Measurements from ENCODE around the gene SORCS2.

Gene SORCS2

DNA sequence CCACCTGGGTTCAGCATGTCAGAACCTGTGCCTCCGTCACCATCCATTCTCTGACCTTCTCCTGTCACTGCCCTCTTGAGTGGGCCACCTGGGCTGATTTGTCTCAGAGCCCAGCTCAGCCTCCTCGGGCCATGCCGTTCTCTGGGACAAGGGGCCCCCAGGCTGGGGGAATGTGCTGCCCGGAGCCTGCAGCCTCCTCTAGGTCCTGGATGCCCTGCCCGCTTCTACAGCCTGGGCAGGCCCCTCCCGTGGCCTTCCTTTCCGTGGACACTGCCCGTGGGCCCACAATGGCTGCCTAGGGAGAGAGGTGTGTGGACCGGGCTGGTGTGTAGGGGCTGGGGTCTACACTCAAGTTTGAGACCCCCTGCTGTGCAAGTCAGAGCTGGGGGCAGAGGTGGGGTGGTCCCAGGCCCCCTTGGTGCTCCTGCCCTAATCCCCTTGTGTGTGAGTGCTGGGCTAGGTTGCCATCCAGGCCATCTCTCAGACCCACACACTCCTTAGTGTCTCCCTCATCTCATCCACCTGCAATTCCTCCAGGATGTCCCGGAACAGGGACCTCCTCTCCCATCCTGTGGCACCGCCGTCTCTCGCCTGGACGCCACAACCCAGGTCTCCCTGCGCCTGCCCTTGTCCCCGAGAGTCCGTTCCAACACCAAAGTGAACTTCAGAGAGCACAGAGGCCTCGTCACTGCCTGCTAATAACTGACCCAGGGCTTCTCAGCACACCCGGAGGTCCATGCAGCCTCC lies 230.0 kb downstream of the SORCS2 start:
- in situ Hi-C loops (cut with MboI; ENCODE audit: low sequenced_read_pairs) = no loop called here

- in situ Hi-C loops (cut with MboI; ENCODE audit: low sequenced_read_pairs) = no loop called here
Measured at GRCh38 chr4:7422898-7423180, 230.5 kb downstream of the SORCS2 start.

GRCh38 chr4:7423391-7423790 lies 231.1 kb downstream of the SORCS2 start:
- in situ Hi-C loops (cut with MboI; ENCODE audit: low sequenced_read_pairs) = no loop called here

DNA sequence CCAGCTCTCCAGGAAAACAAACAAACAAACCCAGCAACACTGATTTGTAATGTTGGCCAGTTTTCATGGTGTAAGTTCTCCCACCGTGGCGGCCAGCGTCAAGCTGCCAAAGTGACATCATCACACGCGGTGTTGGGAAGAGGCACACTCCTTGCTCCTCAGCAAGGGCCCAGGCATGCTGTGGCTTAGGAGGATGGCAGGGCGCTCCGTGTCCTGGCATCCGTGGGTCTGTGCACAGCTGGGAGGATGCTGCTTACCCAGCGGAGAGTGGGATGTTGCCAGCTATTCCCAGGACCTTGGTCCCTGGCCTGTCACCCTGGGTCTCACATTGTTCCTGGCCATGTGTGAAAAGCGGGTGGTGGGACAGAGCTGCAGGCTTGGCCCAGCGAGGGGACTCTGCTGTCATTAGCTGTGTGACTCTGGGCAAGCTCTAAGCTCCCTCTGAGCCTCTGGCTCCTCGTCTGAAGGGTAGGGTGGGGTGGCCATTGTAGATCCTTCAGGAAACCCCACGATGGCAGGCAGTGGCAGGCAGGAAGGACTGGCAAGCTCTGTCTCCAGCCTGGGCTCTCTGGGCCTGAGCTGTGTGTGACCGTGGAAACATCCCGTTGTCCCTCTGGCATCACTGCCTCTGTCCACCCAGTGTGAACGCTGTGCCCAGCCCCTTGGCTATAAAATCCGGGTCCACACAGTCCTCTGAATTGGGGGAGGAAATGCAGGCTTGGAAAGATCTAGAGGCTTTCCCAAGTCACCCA lies 231.6 kb downstream of the SORCS2 start:
- in situ Hi-C loops (cut with MboI; ENCODE audit: low sequenced_read_pairs) = no loop called here

- in situ Hi-C loops (cut with MboI; ENCODE audit: low sequenced_read_pairs) = no loop called here
Measured at GRCh38 chr4:7424553-7425111, 232.3 kb downstream of the SORCS2 start.

GRCh38 chr4:7425124-7425523 lies 232.8 kb downstream of the SORCS2 start:
- in situ Hi-C loops (cut with MboI; ENCODE audit: low sequenced_read_pairs) = no loop called here

DNA sequence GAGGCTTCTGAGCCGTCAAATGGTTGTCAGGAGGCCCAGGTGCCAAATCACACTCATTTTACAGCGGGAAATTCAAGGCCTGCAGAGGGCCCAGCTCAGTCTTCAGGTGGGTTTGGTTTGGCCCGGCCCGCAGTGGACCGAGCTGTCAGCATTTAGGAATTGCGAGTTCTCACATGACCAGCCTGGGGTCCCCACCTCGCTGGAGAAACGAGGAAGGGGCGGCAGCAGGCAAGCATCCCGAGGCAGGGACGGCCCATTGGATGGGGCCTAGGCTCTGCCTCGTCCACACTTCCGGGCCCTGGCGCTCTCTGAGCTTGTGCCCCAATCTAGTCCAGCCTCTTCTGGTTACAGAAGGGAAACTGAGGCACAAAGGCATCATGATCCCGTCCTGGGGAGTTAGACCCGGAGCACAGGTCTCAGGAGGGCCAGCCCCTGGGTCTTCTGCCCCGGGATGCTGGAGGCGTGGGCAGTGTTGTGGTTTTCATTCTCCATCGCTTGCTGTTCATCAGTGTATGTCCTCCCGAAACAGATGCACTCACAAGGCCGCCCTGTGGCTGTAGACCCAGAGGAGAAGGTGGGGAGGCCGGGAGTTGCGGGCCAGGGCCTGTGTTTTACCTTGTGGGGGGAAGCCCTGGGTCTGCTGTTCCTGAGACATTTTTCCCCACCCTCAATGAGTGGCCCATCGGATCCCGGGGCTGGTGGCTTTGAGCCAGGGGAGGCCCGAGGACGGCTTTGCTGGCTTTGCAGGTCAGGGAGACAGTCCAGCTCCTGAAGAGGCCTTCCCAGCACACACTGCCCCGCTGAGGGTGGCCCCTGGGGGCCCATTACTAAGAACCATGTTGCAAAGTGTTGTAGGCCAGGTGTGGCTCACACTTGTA lies 233.5 kb downstream of the SORCS2 start:
- in situ Hi-C loops (cut with MboI; ENCODE audit: low sequenced_read_pairs) = no loop called here

DNA sequence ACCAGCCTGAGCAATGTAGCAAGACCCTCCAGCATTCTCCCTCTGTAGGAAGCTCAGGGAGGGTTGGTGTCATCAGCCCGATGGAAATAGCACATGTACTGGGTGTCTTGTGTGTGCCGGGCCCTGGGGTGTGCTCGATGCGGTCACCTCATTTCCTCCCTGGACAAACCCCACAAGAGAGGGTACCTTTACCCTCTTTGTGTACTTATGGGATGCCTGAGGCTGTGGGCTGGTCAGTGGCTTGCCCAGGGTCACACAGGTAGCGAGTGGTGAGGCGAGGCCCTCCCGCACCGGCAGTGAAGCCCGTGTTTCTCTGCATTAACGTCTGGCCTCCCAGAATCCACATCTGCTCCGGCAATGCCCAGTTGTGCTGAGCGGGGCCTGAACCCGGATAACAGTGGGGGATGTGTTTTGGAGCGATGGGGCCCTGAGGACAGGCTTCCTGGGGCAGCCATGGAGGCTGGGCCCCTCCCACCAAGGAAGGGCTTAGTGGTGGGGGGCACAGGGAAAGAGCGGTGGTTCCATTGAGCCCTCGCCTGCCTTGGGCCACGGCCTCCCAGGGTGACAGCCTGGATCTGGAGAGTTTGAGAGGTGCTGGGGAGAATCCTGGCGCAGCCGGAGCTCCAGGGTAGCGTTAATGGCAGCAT lies 234.3 kb downstream of the SORCS2 start:
- in situ Hi-C loops (cut with MboI; ENCODE audit: low sequenced_read_pairs) = no loop called here

DNA sequence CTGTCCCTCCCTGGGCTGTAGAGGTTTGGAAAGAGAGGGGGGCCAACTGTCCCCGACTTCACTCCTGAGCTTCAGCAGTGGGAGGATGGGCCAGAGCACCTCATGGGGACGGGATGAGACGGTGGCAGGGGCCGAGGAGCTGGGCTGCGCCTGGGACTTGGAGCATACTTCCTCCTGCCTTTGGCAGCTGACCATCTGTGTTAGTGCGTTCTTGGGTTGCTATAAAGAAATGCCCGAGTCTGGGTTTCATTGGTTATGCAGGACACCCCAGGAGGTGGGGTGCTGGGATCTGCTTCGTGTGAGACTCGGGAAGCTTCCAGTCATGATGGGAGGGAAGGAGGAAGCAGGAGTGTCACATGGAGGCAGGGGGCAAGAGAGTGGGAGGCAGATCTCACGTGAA lies 235.0 kb downstream of the SORCS2 start:
- in situ Hi-C loops (cut with MboI; ENCODE audit: low sequenced_read_pairs) = no loop called here

DNA sequence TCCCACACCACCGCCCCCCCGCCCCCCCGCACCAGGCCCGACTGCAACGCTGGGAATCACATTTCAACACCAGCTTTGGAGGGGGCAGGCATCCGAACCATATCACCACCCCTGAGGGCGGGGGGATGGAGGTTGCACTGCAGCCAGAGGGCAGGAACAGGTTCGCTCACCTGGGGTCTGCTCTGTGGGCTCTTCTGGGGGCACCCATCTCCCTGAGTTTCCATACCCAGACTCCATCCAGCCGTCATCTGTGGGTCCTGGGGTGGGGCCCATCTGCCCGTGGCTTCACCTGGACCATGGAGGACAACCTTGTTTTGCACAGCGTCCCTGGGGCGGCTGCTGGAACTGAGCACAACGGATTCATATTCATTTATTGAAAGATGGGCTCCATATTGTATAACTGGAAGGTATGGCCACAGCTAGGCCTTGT lies 235.5 kb downstream of the SORCS2 start:
- in situ Hi-C loops (cut with MboI; ENCODE audit: low sequenced_read_pairs) = no loop called here

GRCh38 chr4:7428261-7429068 lies 236.1 kb downstream of the SORCS2 start:
- in situ Hi-C loops (cut with MboI; ENCODE audit: low sequenced_read_pairs) = no loop called here

- in situ Hi-C loops (cut with MboI; ENCODE audit: low sequenced_read_pairs) = no loop called here
Measured at GRCh38 chr4:7429069-7429416, 236.7 kb downstream of the SORCS2 start.

DNA sequence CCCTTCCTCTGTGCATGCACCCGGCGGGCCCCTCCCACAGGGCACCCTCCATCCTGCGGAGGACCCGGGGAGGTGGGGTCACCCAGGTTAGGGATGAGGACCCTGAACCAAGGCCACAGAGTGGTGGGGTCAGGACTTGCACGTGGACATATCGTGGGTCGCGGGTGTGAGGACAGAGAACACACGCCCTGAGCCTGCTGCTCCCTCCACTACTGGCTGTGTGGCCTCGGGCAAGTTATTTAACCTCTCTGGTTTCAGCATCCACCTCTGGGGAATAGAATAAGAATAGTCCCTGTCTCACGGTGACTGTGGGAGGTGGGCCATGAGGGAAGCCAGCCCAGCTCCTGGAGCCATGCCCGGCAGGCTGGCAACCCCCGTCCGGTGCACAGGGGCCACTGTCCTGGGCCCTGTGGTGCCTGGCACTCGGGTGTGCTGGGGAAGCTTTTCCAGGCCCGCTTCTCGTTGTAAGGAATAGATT lies 237.3 kb downstream of the SORCS2 start:
- in situ Hi-C loops (cut with MboI; ENCODE audit: low sequenced_read_pairs) = no loop called here

DNA sequence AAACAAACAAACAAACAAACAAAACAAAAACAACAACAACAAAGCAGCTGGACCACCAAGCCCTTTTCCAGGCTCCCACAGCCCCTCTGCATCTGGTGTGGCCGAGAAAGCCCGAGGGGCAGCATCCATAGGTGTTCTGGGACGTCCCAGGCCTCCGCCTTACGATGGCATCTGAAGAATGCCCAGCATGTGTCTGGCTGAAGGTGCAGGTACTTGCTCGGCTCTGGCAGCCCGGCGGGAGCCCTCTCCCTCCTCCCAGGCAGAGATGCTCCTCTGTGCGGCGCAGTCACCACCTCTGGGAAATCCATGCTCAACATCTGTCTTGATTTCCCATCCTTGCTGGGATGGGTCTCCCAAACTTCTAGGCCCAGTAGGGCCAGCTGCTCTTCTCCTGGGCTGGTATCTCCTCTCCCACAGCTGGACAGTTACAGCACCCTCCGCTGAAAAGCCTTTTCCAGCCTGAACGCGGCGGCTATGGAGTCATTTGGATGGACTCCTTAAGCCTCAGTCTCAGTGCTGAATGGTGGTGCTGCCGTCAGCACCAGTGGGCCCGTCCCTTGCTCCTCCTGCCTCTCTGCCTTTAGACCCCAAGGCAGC lies 238.1 kb downstream of the SORCS2 start:
- in situ Hi-C loops (cut with MboI; ENCODE audit: low sequenced_read_pairs) = no loop called here

DNA sequence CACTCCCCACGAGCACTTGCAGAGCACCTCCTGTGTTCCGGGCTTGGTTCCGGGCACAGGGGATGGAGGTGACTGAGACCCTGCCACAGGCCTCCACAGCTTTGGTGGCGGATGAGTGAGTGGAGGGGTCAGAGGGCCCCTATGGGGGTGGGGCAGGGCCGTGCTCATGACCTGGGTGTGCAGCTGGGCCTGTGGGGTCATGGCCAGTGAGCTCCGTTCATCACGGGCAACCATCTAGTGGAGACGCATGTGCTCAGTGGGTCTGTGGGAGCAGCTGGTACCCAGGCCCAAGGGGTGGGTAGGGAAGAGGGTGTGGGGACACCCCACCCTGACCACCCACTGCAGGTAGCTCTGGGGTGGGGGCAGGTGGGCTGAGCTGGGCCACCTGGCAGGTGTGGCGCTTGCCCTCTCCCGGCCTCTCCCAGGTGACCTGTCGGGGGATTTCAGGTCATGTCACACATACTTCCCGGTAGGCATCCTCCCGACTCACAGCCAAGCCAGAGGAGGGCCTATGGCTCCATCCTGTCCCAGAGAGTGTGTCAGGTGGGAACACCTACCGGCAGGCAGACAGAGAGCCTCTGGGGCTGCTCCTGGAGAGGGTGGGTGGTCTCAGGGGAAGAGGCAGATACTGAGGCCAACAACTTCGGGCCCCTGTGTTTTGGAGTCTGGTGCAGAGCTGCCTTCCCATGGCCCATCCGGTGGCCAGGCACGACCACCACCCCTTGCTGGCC lies 238.8 kb downstream of the SORCS2 start:
- in situ Hi-C loops (cut with MboI; ENCODE audit: low sequenced_read_pairs) = no loop called here

DNA sequence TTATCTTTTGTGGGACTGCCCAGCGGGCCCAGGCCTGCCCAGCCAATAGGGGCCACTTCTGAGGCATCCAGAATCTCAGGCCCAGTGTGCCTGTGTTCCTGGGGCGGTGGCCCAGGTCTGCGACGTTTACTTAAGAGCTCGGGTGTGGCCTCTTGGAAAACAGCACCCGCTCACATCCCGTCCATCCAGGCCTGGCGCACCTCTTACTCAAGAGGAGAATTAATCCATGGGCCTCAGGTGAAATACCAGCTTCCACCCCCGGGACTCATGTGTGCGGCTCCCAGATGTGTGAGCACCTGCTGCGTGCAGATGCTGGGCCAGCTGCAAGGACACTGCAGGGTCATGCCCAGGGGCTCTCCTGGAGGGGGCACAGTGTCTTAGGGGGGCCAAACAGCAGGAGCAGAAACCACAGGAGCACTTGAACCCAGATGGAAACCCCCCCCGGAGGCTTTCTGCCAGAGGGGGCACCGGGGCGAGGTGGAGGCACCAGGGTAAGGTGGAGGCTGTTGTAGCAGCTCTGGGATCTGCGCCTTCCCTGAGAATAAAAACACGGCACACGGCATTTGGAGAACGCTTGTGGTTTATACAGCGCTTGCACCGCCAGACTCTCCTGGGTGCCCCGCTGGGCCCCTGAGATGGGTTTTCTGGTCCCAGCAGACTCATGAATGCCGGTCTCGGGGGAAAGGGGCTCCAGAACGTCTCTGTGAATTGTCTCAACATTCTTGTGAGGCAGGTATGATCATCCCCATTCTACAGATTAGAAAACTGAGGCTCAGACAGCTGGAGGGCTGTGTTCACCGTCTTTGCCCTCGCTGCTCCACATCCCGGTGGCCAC lies 239.6 kb downstream of the SORCS2 start:
- in situ Hi-C loops (cut with MboI; ENCODE audit: low sequenced_read_pairs) = no loop called here

- in situ Hi-C loops (cut with MboI; ENCODE audit: low sequenced_read_pairs) = no loop called here
Measured at GRCh38 chr4:7432531-7433375, 240.4 kb downstream of the SORCS2 start.
